ENCODE data around the gene TNFRSF1A. TPM values are rescaled to one million over a fixed set of nuclear protein-coding genes. Genes with fewer than 3 reads are reported as not detected.

The TNFRSF1A gene
- total and polyA plus RNA-seq, 7 donors = 31.7 to 191 (median 135) TPM

GRCh38 chr12:6376870-6377666, 35.2 kb upstream of the TNFRSF1A start:
- DNase-seq = no peak
- Histone ChIP-seq H3K27me3 (no peaks in the 10 kb centered on the region), H3K4me1 (peaks cover 0 to 76% (median 64%) of the 10 kb centered on the region in 4 donors), H3K27ac (peak overlapping the region; percentile 75 to 80 (median 78)), H3K36me3 (no peaks in the 10 kb centered on the region), H3K4me3 (no peak overlapping the region), H3K9me3 (no peaks in the 10 kb centered on the region)
- intact Hi-C loops (cut with DNase I) = no loop called here
- TF ChIP-seq POLR2A (IDR thresholded peaks at IDR 0.05) = no peak
- no peak for TF ChIP-seq POLR2AphosphoS5 (IDR thresholded peaks at IDR 0.05)
- no peak for TF ChIP-seq EP300 (IDR thresholded peaks at IDR 0.05)
- no peak for TF ChIP-seq CTCF (IDR thresholded peaks at IDR 0.05)
- 47 to 55% methylated on average over 10 of the region's 10 CpGs for WGBS, 2 donors

- Histone ChIP-seq H3K27me3 (no peaks in the 10 kb centered on the region), H3K4me3 (no peak overlapping the region), H3K4me1 (peaks cover 0 to 82% (median 69%) of the 10 kb centered on the region in 4 donors), H3K27ac (peak overlapping the region; percentile 75 to 80 (median 78)), H3K36me3 (no peaks in the 10 kb centered on the region), H3K9me3 (no peaks in the 10 kb centered on the region)
- DNase-seq = peak; percentile 85
- WGBS, 2 donors = 21 to 45% methylated on average over 19 of the region's 19 CpGs
- intact Hi-C loops (cut with DNase I) = no loop called here
- TF ChIP-seq CTCF (IDR thresholded peaks at IDR 0.05) = peak; percentile 10 to 52 (median 40)
- peak in 3 of 4 donors; percentile 14 to 49 (median 19) for TF ChIP-seq POLR2AphosphoS5 (IDR thresholded peaks at IDR 0.05)
- TF ChIP-seq EP300 (IDR thresholded peaks at IDR 0.05) = no peak
These were observed 34.4 kb upstream of the TNFRSF1A start for GRCh38 chr12:6376079-6376869.

DNA sequence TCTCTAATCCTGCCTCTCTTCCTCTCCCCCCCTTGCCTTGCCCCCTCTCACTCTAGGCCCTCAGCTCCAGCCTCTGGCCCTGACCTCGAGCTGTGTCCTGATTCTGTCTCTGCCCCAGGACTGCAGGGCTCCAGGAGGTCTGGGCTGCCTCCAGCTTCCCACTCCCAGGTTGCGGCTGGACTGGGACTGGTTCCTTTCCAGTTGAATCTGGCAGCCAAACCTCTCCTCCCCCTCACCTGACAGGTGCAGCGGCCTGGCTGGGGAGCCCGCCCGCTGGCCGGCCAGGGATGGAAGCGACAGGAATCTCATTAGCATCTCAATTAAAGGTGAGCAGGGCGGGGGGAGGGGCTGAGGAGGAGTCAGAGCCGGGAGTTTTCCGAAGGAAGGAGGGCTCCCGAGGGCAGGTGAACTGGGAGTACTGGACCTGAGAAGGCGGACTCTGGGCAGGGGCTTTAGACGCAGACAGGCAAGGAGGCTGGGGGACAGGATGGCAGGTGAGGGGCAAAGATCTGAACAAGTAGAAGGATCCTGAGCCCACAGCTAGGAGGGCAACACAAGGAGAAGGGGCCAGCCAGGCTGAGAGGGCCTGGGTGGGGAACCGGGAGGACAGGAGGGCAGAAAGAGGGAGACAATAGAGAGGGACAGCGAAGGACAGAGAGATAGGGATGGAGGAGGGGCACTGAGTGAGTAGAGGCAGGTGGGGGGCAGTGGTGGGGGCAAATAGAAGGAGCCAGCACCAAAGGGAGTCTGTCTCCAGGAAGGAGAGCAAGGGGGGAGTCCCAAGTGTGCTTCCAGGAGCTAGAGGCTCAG, 33.6 kb upstream of the TNFRSF1A start, which contains the start of gene SCNN1A:
Gene SCNN1A, minus strand, starts transcription at position 295 of the 810 bp plus-strand sequence. CDS start 780 bp downstream, outside the sequence.
- 20 to 68% methylated on average over 15 of the region's 15 CpGs for WGBS, 2 donors
- Histone ChIP-seq H3K27me3 (no peaks in the 10 kb centered on the region), H3K4me3 (no peak within 1 kb of the TSS), H3K9me3 (no peaks in the 10 kb centered on the region), H3K36me3 (no peaks in the 10 kb centered on the region), H3K27ac (peak within 1 kb of the TSS; percentile 75 to 80 (median 78)), H3K4me1 (peaks cover 0 to 82% (median 66%) of the 10 kb centered on the region in 4 donors)
- TF ChIP-seq POLR2AphosphoS5 (IDR thresholded peaks at IDR 0.05) (peak in 1 of 4 donors; percentile 42), CTCF (IDR thresholded peaks at IDR 0.05) (no peak), EP300 (IDR thresholded peaks at IDR 0.05) (no peak), POLR2A (IDR thresholded peaks at IDR 0.05) (peak; percentile 10 to 84)
- intact Hi-C loops (cut with DNase I) = no loop called here
- DNase-seq = peak; percentile 64

GRCh38 chr12:6374786-6375160, 32.9 kb upstream of the TNFRSF1A start:
- no peaks in the 10 kb centered on the region for H3K27me3 ChIP-seq
- TF ChIP-seq EP300 (IDR thresholded peaks at IDR 0.05) (no peak), POLR2A (IDR thresholded peaks at IDR 0.05) (no peak), POLR2AphosphoS5 (IDR thresholded peaks at IDR 0.05) (no peak), CTCF (IDR thresholded peaks at IDR 0.05) (no peak)
- H3K4me3 ChIP-seq = no peak overlapping the region
- peaks cover 0 to 77% (median 59%) of the 10 kb centered on the region in 4 donors for H3K4me1 ChIP-seq
- no peak for DNase-seq
- no peaks in the 10 kb centered on the region for H3K36me3 ChIP-seq
- WGBS, 2 donors = 15 to 63% methylated on average over 7 of the region's 7 CpGs
- intact Hi-C loops (cut with DNase I) = no loop called here
- peak overlapping the region; percentile 75 to 80 (median 78) for H3K27ac ChIP-seq
- no peaks in the 10 kb centered on the region for H3K9me3 ChIP-seq

All from sigmoid colon (tissue), 7 donors.